SH-SY5Y (cell line): ENCODE results near the gene TTC28.

Experiments used
- GATA2 ChIP-seq: IDR thresholded peaks from 2 replicates; pipeline ENCODE4 v1.6.1; 2011; ENCODE audit warnings: mild to moderate bottlenecking, low read depth, low read length
- GATA3 ChIP-seq: IDR thresholded peaks from 2 replicates; pipeline ENCODE4 v1.6.1; 2011; ENCODE audit warnings: low read depth, mild to moderate bottlenecking, low read length, moderate library complexity

GRCh38 chr22:28478564-28478963 is 201.1 kb downstream of the TTC28 start:
- no peak for TF ChIP-seq GATA2
- no peak for TF ChIP-seq GATA3
